ENCODE results near the gene HIVEP3.

HIVEP3 gene

DNA sequence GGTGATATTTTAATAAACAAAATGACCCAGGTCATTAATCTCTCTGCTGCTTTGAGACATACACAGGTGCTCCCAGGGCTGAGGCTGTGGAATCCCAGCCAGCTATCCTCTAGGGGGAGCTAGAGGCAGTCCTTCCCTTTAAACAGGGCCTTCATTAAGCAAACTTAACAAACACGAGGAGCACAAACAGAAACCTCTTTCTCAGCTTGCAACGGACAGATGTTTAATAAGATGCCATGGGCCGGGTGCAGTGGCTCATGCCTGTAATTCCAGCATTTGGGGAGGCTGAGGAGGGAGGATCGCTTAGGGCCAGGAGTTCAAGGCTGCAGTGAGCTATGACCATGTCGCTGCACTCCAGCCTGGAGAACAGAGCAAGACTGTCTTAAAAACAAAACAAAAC is 106.7 kb downstream of the HIVEP3 start:
- DNase-seq (ENCODE audit: low read depth): no peak

DNA sequence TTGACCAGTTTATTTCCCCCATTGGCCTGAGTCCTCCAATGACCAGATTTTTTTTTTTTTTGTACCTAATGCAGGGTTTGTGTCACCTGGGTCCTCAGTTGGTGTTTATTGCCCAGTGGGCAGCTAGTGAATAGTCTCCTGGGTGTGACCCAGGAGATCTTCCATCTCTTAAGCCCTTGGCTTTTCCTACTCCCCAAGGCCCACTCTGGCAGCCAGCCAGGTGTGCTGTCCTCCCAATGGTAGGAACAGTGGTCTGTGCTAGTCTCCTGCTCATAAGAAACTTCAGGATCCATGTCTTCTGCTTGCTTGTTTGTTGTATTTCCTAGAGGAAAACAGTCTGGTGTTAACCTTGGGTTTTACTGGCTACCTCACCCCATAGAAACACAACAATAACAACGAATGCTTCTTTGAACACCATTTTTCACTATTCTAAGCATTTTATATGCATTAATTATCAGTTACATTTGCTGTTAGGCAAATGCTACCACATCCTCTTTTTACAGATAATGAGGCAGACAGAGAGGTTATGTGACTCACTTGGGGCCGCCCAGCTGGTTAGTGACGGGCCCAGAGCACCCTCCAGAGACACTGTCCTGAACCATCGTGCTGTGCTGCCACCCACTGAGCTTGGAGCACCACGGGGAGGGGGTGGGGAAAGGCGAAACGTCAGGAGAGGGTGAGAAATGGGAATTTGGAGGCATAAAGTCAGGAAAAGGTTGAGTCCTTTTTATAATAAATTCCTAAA is 107.5 kb downstream of the HIVEP3 start:
- DNase-seq (ENCODE audit: low read depth): no peak

DNA sequence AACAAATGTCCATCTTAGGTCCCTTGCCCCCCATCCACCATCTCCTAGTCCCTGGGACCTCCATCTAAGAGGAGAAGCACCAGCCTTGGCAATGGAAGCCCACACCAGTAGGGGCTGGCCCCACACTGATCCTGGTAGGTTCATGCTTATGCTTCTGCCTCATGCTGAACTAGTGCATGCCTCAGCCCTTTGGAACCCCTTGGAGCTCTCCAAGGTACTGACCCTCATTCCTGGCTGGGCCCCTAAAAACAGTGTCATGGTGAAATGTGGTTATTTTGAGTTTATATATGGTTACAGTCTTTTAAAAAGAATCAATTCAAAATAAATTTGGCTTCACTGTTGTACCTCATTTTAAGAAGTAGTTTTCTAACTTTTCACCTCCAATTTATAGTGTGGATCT is 108.3 kb downstream of the HIVEP3 start:
- DNase-seq (ENCODE audit: low read depth): no peak

DNA sequence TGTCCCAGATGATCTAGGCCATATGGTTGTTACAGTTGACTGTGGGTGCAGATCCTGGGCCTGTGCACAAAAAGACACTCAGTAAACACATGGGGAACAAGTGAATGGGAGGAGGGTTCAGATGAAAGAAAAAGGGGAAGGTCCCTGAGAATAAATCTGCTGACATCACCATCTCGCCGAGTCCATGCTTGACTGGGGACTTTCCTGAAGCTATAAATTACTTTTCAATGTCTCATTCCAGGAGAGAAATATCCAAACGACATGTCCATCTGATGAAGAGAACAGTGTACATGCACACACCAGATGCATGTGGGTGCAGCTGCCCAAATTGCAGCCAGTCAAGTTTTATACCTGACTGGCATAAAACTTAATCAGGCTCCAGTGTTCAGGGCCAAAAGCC is 109.0 kb downstream of the HIVEP3 start:
- DNase-seq (ENCODE audit: low read depth): no peak

GRCh38 chr1:41807390-41807789 is 111.3 kb downstream of the HIVEP3 start:
- DNase-seq (ENCODE audit: low read depth): no peak

DNA sequence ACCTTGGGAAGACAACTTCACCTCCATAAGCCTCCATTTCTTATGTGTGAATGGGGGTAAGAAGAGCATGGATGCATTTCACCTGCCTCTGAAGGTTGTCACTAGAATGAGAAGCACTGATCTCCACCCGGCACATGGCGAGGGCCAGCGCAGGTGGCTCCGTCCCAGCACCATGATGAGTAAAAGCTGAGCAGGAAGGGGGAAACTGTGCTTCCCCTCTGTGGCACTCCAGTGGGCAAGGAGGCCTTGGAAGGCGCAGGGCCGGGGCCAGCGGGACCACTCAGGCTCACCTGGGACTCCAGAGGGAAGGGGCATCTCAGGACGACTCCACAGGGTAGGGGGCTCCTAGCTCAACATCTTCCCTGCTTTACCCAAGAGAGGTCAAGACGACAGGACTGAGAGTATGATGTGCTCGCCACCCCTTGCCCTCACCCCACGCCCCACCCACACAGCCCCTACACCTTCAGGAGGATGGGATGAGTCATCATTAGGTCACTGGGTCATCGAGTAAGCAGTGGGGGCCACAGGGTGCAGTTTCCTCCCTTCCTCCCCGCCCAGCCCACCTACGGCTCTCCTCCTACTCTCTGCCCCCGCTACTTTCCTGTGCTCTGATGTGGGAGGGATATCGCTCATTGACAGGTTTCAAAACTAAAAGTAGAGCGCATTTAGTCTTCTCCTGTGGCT is 112.1 kb downstream of the HIVEP3 start:
- DNase-seq (ENCODE audit: low read depth): no peak

DNA sequence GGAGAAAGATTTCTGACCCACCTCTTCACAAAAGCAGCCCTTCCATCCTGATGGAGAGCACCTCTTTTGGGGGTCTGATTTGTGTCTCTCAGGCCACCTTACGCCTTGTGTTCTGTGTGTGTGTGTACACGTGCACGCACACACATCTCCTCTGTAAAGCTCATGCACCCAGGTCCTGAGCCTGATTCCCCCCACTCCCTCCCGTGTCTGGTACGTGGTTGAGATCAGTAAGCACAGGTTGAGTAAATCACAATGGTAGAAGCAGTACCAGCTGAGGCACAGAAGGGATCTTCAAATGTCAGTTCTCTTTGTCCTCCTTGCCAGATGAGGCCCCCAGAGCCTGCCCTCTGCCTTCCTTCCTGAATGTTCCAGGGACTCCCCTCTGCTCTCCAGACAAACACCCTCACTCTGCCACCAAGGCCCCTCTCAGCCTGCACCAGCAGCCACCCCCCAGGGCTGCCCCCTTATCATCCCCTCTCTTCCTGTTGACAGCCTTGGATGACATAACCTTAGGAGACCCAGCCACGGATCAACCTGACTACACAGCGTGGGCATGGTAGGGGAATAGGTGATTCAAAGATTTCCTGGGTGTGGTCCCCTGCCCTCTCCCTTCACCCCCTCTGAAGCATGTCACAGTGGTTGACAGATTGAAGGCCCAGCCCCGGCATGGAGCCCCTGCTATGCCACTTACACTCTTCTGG is 112.8 kb downstream of the HIVEP3 start:
- DNase-seq (ENCODE audit: low read depth): no peak

- no peak for DNase-seq (ENCODE audit: low read depth)
Observed at GRCh38 chr1:41804176-41804575, 114.5 kb downstream of the HIVEP3 start.

DNA sequence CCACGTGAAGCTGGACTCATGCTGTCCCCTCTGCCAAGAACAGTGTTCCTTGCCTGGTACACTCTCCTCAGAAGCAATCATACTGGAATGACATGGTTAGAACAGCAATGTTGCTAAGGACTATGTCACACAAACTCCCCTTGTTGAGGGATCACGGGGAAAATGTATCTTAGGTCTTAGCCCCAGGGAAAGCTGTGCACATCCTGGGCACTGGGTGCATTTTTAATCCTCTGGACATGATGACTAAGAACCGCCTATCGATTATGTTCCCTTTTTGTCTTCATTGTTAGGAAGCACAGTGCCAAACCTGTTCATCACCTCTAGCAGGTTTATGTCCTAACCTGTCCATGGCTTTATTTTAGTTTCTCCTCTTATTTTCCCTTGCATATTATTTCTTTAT is 115.1 kb downstream of the HIVEP3 start:
- no peak for DNase-seq (ENCODE audit: low read depth)

- DNase-seq (ENCODE audit: low read depth): no peak
Observed at GRCh38 chr1:41802532-41803501, 115.9 kb downstream of the HIVEP3 start.

DNA sequence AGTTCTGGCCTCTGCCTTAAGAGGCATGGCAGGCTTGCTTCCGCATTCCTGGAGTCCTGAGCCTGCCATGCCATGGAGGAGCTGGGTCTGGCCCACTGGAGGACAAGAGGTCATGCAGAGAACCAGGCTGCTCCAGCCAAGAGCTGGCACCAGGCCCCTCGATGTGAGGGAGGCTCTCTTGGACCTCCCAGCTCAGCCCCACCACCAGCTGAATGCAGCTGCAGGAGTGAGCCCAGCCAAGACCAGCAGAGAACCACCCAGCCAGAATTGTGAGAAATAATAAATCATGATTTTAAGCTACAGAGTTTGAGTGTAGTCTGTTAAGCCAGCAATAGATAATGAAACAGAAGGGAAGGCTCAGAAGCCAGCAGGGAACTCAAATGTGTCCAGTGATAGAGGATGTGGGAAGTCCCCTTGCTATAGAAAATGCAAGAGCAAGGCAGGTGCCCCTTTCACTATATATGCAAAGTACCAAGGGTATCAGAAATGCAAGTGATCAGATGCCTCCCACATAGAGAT is 118.4 kb downstream of the HIVEP3 start:
- no peak for DNase-seq (ENCODE audit: low read depth)

- no peak for DNase-seq (ENCODE audit: low read depth)
Observed at GRCh38 chr1:41799723-41800122, 119.0 kb downstream of the HIVEP3 start.

GRCh38 chr1:41799205-41799604 is 119.5 kb downstream of the HIVEP3 start:
- DNase-seq (ENCODE audit: low read depth): no peak

DNA sequence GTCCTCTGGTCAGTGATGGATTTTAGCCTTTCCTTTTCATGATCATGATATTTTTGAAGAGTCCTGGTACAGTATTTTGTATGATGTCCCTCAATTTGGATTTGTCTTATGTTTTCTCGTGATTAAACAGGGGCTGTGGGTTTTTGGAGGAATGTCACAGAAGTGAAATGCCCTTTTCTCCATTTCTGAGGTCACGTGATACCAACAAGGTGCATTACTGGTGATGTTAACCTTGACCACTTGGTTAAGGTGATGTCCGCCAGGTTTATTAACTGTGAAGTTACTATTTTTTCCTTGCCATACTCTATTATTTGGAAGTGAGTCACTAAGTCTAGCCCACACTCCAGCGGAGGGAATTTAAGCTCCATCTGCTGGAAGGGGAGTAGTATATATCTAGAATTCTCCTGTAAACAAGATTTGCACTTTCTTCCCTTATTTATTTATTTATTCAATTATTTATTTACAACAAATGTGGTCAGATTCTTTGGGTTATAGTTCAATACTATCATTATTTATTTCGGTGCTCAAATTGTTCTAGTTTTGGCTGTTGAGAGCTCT is 123.4 kb downstream of the HIVEP3 start:
- no peak for DNase-seq (ENCODE audit: low read depth)

DNA sequence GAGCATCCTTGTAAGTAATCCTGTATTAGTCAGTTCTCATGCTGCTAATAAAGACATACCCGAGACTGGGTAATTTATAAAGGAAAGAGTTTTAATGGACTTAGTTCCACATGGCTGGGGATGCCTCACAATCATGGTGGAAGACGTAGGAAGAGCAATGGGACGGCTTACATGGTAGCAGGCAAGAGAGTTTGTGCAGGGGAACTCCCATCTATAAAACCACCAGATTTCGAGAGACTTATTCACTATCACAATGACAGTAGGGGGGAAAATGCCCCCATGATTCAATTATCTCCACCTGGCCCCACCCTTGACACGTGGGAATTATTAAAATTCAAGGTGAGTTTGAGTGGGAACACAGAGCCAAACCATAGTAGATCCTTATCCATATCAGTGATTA is 124.7 kb downstream of the HIVEP3 start:
- no peak for DNase-seq (ENCODE audit: low read depth)

DNA sequence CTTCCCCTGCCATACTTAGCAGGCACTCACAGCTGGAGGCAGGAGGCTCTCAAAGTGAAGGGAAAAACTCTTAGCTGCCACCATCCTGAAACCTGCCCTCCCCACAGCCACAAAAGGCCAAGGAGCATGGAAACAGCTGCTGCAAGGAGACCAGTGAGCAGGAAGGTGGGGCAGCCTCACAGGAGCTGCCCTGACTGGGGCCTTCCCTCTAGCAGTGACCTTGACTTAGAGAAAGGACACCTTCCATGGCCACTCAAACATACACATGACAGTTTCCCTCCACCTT is 126.3 kb downstream of the HIVEP3 start:
- no peak for DNase-seq (ENCODE audit: low read depth)

DNA sequence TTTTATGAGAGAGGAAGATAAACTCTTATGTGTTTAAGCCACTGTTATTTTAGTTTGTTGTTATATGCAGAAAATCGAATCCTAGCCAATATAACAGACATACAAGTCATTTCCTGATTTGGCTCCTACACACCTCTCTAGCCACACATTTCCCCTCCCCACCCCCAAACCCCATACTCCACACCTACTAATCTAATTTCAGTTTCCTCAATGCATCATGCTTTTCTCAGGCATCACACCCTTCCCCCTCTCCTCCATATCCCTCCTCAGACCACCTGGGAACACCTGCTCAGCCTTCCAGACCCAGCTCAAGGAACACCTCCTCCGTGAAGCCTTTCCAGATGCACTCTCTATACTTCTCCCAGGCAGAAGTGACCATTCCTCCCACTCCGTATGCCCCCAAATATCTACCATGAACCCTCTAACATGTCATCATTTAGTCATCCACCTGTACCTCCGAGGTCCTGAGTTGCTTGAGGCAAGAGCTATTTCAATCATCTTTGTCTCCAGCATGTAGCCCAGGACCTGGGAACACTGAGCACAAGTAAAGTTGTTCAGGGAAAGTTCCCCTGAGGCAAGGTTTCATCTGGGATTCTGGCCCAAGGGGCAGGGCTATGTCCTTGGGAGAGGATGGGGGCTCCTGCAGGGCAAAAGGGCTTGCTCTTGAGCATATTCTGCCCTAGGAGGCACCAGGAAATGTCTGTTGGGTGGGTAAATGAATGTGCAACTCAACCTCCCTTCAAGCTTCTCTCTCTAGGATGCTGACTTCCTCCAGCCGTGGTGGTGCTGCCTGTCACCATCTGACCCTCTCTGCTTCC is 126.8 kb downstream of the HIVEP3 start:
- no peak for DNase-seq (ENCODE audit: low read depth)

GRCh38 chr1:41790351-41790750 is 128.4 kb downstream of the HIVEP3 start:
- DNase-seq (ENCODE audit: low read depth): no peak

- DNase-seq (ENCODE audit: low read depth): no peak
Observed at GRCh38 chr1:41789661-41790330, 128.9 kb downstream of the HIVEP3 start.

GRCh38 chr1:41788427-41788826 is 130.3 kb downstream of the HIVEP3 start:
- DNase-seq (ENCODE audit: low read depth): no peak
